ENCODE results near the gene MIF4GD. TPM values are rescaled to one million over a fixed set of nuclear protein-coding genes. Genes with fewer than 3 reads are reported as not detected.

The MIF4GD gene
- polyA plus RNA-seq, 1 donor from 2014 or later = 27.7 TPM

- H3K4me2 ChIP-seq (ENCODE audit: low read length) = no peak overlapping the region
- no peaks in the 10 kb centered on the region for H3F3A ChIP-seq (ENCODE audit: insufficient read depth, low read length, poor library complexity, severe bottlenecking)
- H3K36me3 ChIP-seq (ENCODE audit: insufficient read depth, low read length) = no peaks in the 10 kb centered on the region
- H3K9ac ChIP-seq (ENCODE audit: low read length) = no peak overlapping the region
- H3K4me3 ChIP-seq (ENCODE audit: low read length) = no peak overlapping the region
- H2AFZ ChIP-seq (ENCODE audit: low read depth, low read length) = no peak overlapping the region
- TF ChIP-seq TAF1 (IDR thresholded peaks at IDR 0.05; ENCODE audit: low read depth) (no peak), EZH2 (IDR thresholded peaks at IDR 0.05; ENCODE audit: borderline replicate concordance, insufficient read depth, low read length, poor library complexity, severe bottlenecking) (no peak), POLR2AphosphoS5 (IDR thresholded peaks at IDR 0.05) (no peak), MXI1 (conservative IDR thresholded peaks at IDR 0.05; ENCODE audit: poor library complexity, severe bottlenecking) (no peak)
- TF ChIP-seq, protein P1, sequence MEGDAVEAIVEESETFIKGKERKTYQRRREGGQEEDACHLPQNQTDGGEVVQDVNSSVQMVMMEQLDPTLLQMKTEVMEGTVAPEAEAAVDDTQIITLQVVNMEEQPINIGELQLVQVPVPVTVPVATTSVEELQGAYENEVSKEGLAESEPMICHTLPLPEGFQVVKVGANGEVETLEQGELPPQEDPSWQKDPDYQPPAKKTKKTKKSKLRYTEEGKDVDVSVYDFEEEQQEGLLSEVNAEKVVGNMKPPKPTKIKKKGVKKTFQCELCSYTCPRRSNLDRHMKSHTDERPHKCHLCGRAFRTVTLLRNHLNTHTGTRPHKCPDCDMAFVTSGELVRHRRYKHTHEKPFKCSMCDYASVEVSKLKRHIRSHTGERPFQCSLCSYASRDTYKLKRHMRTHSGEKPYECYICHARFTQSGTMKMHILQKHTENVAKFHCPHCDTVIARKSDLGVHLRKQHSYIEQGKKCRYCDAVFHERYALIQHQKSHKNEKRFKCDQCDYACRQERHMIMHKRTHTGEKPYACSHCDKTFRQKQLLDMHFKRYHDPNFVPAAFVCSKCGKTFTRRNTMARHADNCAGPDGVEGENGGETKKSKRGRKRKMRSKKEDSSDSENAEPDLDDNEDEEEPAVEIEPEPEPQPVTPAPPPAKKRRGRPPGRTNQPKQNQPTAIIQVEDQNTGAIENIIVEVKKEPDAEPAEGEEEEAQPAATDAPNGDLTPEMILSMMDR (IDR thresholded peaks at IDR 0.05; ENCODE audit: poor library complexity, severe bottlenecking) = no peak
- H4K20me1 ChIP-seq (ENCODE audit: insufficient read depth) = no peaks in the 10 kb centered on the region
- no peaks in the 10 kb centered on the region for H3K27me3 ChIP-seq (ENCODE audit: insufficient read depth, low read depth, low read length)
- no peak overlapping the region for H3K27ac ChIP-seq (ENCODE audit: low read length)
- no peaks in the 10 kb centered on the region for H3K9me3 ChIP-seq (ENCODE audit: low read length)
- H3K79me2 ChIP-seq (replicated peaks; ENCODE audit: insufficient read depth, low read length) = no peaks in the 10 kb centered on the region
- H3K9me2 ChIP-seq (ENCODE audit: insufficient read depth, low read length) = no peaks in the 10 kb centered on the region
Observed at GRCh38 chr17:75244133-75244866, 26.7 kb downstream of the MIF4GD start.

DNA sequence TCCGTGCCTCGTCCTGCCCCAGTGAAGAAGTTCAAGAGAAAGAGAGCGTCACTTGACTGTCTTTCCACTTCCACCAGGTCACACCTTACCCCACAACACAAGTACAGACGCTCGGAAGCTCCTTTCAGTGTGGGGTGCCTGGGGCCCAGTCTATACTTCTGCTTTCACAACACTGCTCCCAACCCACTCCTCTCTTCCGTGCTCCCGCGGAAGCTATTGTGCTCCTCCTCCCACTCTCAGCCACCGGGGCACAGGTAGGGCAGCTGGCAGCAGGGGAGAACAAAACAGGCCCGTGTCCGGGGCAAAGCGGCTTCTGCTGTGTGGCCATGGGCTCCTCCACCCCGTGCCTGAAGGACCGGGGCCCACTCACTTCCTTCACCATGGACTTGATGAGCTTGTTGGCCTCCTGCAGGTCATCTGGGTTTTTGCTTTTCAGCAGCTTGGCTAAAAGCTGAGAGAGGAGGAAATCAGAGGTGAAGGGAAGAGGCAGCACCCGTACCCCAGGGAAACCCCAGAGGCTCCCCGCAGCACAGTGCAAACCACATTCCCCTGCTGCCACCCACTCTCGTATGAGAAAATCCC is 28.5 kb downstream of the MIF4GD start:
- no peaks in the 10 kb centered on the region for H3K79me2 ChIP-seq (replicated peaks; ENCODE audit: insufficient read depth, low read length)
- H3K9ac ChIP-seq (ENCODE audit: low read length) = no peak overlapping the region
- H3F3A ChIP-seq (ENCODE audit: insufficient read depth, low read length, poor library complexity, severe bottlenecking) = no peaks in the 10 kb centered on the region
- H2AFZ ChIP-seq (ENCODE audit: low read depth, low read length) = no peak overlapping the region
- H3K9me2 ChIP-seq (ENCODE audit: insufficient read depth, low read length) = no peaks in the 10 kb centered on the region
- TF ChIP-seq TAF1 (IDR thresholded peaks at IDR 0.05; ENCODE audit: low read depth) = no peak
- no peak for TF ChIP-seq EZH2 (IDR thresholded peaks at IDR 0.05; ENCODE audit: borderline replicate concordance, insufficient read depth, low read length, poor library complexity, severe bottlenecking)
- no peak for TF ChIP-seq RAD21 (conservative IDR thresholded peaks at IDR 0.05)
- no peak for TF ChIP-seq POLR2AphosphoS5 (IDR thresholded peaks at IDR 0.05)
- no peak for TF ChIP-seq EP300 (conservative IDR thresholded peaks at IDR 0.05; ENCODE audit: poor library complexity, severe bottlenecking)
- TF ChIP-seq SMC3 (conservative IDR thresholded peaks at IDR 0.05; ENCODE audit: poor library complexity) = no peak
- no peak for TF ChIP-seq MXI1 (conservative IDR thresholded peaks at IDR 0.05; ENCODE audit: poor library complexity, severe bottlenecking)
- TF ChIP-seq, protein P2, sequence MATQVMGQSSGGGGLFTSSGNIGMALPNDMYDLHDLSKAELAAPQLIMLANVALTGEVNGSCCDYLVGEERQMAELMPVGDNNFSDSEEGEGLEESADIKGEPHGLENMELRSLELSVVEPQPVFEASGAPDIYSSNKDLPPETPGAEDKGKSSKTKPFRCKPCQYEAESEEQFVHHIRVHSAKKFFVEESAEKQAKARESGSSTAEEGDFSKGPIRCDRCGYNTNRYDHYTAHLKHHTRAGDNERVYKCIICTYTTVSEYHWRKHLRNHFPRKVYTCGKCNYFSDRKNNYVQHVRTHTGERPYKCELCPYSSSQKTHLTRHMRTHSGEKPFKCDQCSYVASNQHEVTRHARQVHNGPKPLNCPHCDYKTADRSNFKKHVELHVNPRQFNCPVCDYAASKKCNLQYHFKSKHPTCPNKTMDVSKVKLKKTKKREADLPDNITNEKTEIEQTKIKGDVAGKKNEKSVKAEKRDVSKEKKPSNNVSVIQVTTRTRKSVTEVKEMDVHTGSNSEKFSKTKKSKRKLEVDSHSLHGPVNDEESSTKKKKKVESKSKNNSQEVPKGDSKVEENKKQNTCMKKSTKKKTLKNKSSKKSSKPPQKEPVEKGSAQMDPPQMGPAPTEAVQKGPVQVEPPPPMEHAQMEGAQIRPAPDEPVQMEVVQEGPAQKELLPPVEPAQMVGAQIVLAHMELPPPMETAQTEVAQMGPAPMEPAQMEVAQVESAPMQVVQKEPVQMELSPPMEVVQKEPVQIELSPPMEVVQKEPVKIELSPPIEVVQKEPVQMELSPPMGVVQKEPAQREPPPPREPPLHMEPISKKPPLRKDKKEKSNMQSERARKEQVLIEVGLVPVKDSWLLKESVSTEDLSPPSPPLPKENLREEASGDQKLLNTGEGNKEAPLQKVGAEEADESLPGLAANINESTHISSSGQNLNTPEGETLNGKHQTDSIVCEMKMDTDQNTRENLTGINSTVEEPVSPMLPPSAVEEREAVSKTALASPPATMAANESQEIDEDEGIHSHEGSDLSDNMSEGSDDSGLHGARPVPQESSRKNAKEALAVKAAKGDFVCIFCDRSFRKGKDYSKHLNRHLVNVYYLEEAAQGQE (IDR thresholded peaks at IDR 0.05; ENCODE audit: borderline replicate concordance) = no peak
- TF ChIP-seq, protein P1 (IDR thresholded peaks at IDR 0.05; ENCODE audit: poor library complexity, severe bottlenecking) = no peak
- H3K4me2 ChIP-seq (ENCODE audit: low read length) = no peak overlapping the region
- H3K27me3 ChIP-seq (ENCODE audit: insufficient read depth, low read depth, low read length) = no peaks in the 10 kb centered on the region
- H3K9me3 ChIP-seq (ENCODE audit: low read length) = no peaks in the 10 kb centered on the region
- H3K36me3 ChIP-seq (ENCODE audit: insufficient read depth, low read length) = no peaks in the 10 kb centered on the region
- H3K27ac ChIP-seq (ENCODE audit: low read length) = no peak overlapping the region
- H3K4me3 ChIP-seq (ENCODE audit: low read length) = no peak overlapping the region
- H4K20me1 ChIP-seq (ENCODE audit: insufficient read depth) = no peaks in the 10 kb centered on the region
